SK-N-SH treated with all-trans-retinoic acid at 6 μM for 48 hours (cell line): Measurements from ENCODE around the gene CHRM4.

Experiments used
- ARNTL ChIP-seq: fragments of 450-650 bp; formaldehyde crosslinking; IDR thresholded peaks from 2 replicates; pipeline ENCODE4 v1.5.0; 2020; ENCODE audit warnings: low read depth, mild to moderate bottlenecking, moderate library complexity, borderline replicate concordance
- BACH2 ChIP-seq: fragments of 250-450 bp; sonication (Bioruptor Pico); IDR thresholded peaks from 2 replicates; pipeline ENCODE4 v1.9.0; 2021; ENCODE audit warnings: mild to moderate bottlenecking, borderline replicate concordance
- CREB5 ChIP-seq: fragments of 250-450 bp; sonication (Bioruptor Pico); IDR thresholded peaks from 2 replicates; pipeline ENCODE4 v1.5.1; 2020; ENCODE audit warnings: low read depth, mild to moderate bottlenecking, moderate library complexity
- CSDC2 ChIP-seq: fragments of 250-450 bp; sonication (Bioruptor Pico); IDR thresholded peaks from 2 replicates; pipeline ENCODE4 v1.5.0; 2020; ENCODE audit warnings: mild to moderate bottlenecking, moderate library complexity
- ISL1 ChIP-seq: fragments of 250-450 bp; sonication (Bioruptor Pico); IDR thresholded peaks from 2 replicates; pipeline ENCODE4 v2.1.2; 2022; ENCODE audit warnings: mild to moderate bottlenecking, moderate library complexity
- PATZ1 ChIP-seq: fragments of 250-450 bp; sonication (Bioruptor Pico); IDR thresholded peaks from 2 replicates; pipeline ENCODE4 v1.8.0; 2020; ENCODE audit warnings: mild to moderate bottlenecking, moderate library complexity, borderline replicate concordance
- POU6F1 ChIP-seq: fragments of 250-450 bp; sonication (Bioruptor Pico); IDR thresholded peaks from 2 replicates; pipeline ENCODE4 v1.8.0; 2021; ENCODE audit warnings: low read depth, mild to moderate bottlenecking, moderate library complexity, borderline replicate concordance
- PPARA ChIP-seq: fragments of 250-450 bp; sonication (Bioruptor Pico); IDR thresholded peaks from 2 replicates; pipeline ENCODE4 v1.5.0; 2020; ENCODE audit warnings: mild to moderate bottlenecking, borderline replicate concordance
- RARB ChIP-seq: fragments of 250-450 bp; sonication (Bioruptor Pico); IDR thresholded peaks from 2 replicates; pipeline ENCODE4 v1.8.0; 2021; ENCODE audit warnings: mild to moderate bottlenecking, moderate library complexity
- SNAI2 ChIP-seq: fragments of 250-450 bp; sonication (Bioruptor Pico); IDR thresholded peaks from 2 replicates; pipeline ENCODE4 v1.5.0; 2020; ENCODE audit warnings: mild to moderate bottlenecking, moderate library complexity
- ZFP30 ChIP-seq: fragments of 450-650 bp; formaldehyde crosslinking; IDR thresholded peaks from 2 replicates; pipeline ENCODE4 v1.5.0; 2022; ENCODE audit warnings: mild to moderate bottlenecking, moderate library complexity
- ZNF565 ChIP-seq: fragments of 450-650 bp; formaldehyde crosslinking; conservative IDR thresholded peaks from 2 replicates; pipeline ENCODE4 v1.5.0; 2020; ENCODE audit warnings: low read depth, mild to moderate bottlenecking, moderate library complexity

DNA sequence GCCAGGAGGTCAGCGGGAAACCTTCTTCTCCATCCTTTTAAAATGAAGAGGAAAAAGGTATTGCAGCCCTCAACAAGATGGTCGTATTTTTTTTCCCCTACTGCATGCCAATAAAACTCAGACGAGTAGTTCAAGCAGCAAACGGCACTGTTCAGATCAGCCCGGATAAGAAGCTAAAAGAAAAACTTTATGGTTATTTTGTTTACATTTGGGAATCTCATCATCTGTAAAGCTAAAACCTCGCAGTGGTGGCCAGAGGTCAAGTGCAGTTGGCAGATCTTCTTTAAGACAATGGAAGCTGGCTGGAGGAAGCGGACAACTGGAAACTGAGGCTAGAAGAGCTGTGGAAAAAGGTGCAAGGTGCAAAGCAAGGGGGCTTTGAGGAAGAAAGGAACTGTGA, 31.0 kb upstream of the CHRM4 start:
- no peak for TF ChIP-seq PATZ1 (CRISPR knock-in tag)
- no peak for TF ChIP-seq CSDC2 (CRISPR knock-in tag)
- no peak for TF ChIP-seq ZFP30 (CRISPR knock-in tag)
- TF ChIP-seq RARB (CRISPR knock-in tag), result no peak
- no peak for TF ChIP-seq SNAI2 (CRISPR knock-in tag)
- TF ChIP-seq PPARA, result no peak
- TF ChIP-seq CREB5, result no peak
- TF ChIP-seq ARNTL (CRISPR knock-in tag), result no peak
- TF ChIP-seq ZNF565 (CRISPR knock-in tag), result no peak
- TF ChIP-seq ISL1 (CRISPR knock-in tag), result no peak
- no peak for TF ChIP-seq BACH2 (CRISPR knock-in tag)
- no peak for TF ChIP-seq POU6F1 (CRISPR knock-in tag)
